Endodermal cell (in vitro differentiated cells): ENCODE data around the gene KCND2. TPM values are rescaled to one million over a fixed set of nuclear protein-coding genes. Genes with fewer than 3 reads are reported as not detected.

ENCODE experiments used
- DNase-seq: peaks from one replicate; pipeline ENCODE4 v3.0.0-alpha.2; 2017
- H3K27ac ChIP-seq: 2 replicates; pipeline ENCODE4 v1.5.1; 2013; ENCODE audit warnings: mild to moderate bottlenecking, low read depth, low read length, moderate library complexity
- H3K27me3 ChIP-seq: 2 replicates; pipeline ENCODE4 v1.6.1; 2013; ENCODE audit warnings: mild to moderate bottlenecking, low read length, moderate library complexity; ENCODE audit not compliant: insufficient read depth, control insufficient read depth, poor library complexity, severe bottlenecking
- H3K36me3 ChIP-seq: 2 replicates; pipeline ENCODE4 v1.7.0; 2013; ENCODE audit warnings: mild to moderate bottlenecking, low read length, moderate library complexity; ENCODE audit not compliant: control insufficient read depth, insufficient read depth
- H3K4me1 ChIP-seq: one replicate; pipeline ENCODE4 v1.7.0; 2013; ENCODE audit warnings: low read length; ENCODE audit not compliant: control insufficient read depth, insufficient read depth
- H3K4me3 ChIP-seq: 2 replicates; pipeline ENCODE4 v1.5.1; 2013; ENCODE audit warnings: mild to moderate bottlenecking, low read length, moderate library complexity
- H3K9ac ChIP-seq: 2 replicates; pipeline ENCODE4 v1.6.1; 2013; ENCODE audit warnings: mild to moderate bottlenecking, low read length, moderate library complexity; ENCODE audit not compliant: poor library complexity, severe bottlenecking; ENCODE audit errors: extremely low read depth
- H3K9me3 ChIP-seq: 2 replicates; pipeline ENCODE4 v1.6.1; 2013; ENCODE audit warnings: mild to moderate bottlenecking, low read length, moderate library complexity; ENCODE audit not compliant: control insufficient read depth
- H3K27ac Mint-ChIP-seq: 2 replicates; pipeline ENCODE4 v1.8.0; 2020; ENCODE audit warnings: mixed read lengths
- H3K27me3 Mint-ChIP-seq: 2 replicates; pipeline ENCODE4 v1.8.0; 2021; ENCODE audit warnings: mild to moderate bottlenecking, mixed read lengths; ENCODE audit not compliant: insufficient read depth
- H3K36me3 Mint-ChIP-seq: 2 replicates; pipeline ENCODE4 v1.8.0; 2020; ENCODE audit warnings: low read depth, mixed read lengths
- H3K4me1 Mint-ChIP-seq: 2 replicates; pipeline ENCODE4 v1.8.0; 2020; ENCODE audit warnings: mixed read lengths
- H3K4me3 Mint-ChIP-seq: 2 replicates; pipeline ENCODE4 v1.8.0; 2020; ENCODE audit warnings: mild to moderate bottlenecking, moderate library complexity, mixed read lengths
- H3K9me3 Mint-ChIP-seq: 2 replicates; pipeline ENCODE4 v1.8.0; 2020; ENCODE audit warnings: mild to moderate bottlenecking, mixed read lengths
- CTCF ChIP-seq: fragments of 200-600 bp; sonication (generic); conservative IDR thresholded peaks from 2 replicates; pipeline ENCODE4 v1.5.0; 2021; ENCODE audit warnings: antibody characterized with exemption, mild to moderate bottlenecking
- WGBS, 2 experiments: methylation state at CpG; one replicate each; pipeline versions ENCODE4 v1.1.5 to v1.1.7; 2013; ENCODE audit warnings: missing lambda C conversion rate in 2 of 2, mixed read lengths in 1 of 2; ENCODE audit not compliant: insufficient coverage in 1 of 2, insufficient read length in 1 of 2; 5-methylcytosine and 5-hydroxymethylcytosine counted together
- total RNA-seq, 2 donors: library from RNA; stranded (reverse); fragmentation: NEBNext Ultra II Directional in 1 of 2; extraction: Animal tissue kit (Norgen Biotek cat#: 25700) in 1 of 2; gene quantifications; 2 replicates in 1 of 2; 3 replicates in 1 of 2; pipeline ENCODE4 v1.2.1, GENCODE V29; 2021

The KCND2 gene
- total RNA-seq, 2 donors from 2014 or later, result 0.71 to 4.6 TPM

DNA sequence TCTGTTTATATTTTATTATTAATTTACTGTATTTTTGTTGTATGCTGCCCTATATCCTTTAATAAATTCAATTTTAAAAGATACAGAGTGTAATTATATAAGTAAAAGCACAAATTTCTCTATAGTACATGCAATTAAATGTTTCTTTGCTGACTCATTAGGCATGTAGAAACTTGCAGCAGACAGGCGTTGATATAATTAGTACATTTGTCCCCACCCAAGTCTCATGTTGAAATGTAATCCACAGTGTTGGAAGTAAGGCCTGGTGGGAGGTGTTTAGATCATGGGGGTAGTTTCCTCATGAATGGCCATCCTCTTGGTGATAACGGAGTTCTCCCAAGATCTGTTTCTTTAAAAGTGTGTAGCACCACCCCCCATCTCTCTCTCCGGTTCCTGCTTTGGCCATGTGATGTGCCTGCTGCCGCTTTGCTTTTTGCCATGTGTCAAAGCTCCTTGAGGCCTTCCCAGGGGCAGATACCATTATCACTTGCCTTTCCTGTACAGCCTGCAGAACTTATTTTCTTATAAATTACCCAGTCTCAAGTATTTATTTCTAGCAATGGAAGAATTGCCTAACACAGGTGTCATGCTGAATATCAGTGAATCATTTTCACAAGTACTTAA, 521.2 kb downstream of the KCND2 start:
- Histone ChIP-seq H3K27ac (no peak overlapping the region), H3K36me3 (peaks cover 50% of the 10 kb centered on the region), H3K27me3 (no peaks in the 10 kb centered on the region), H3K9me3 (peaks cover 16% of the 10 kb centered on the region), H3K4me3 (no peak overlapping the region), H3K9ac (no peak overlapping the region), H3K4me1 (peaks cover 11% of the 10 kb centered on the region)
- 83 to 89% methylated on average over 2 to 4 of the region's 4 CpGs for WGBS, 2 experiments
- no peak overlapping the region for H3K4me3 Mint-ChIP-seq
- no peak for DNase-seq
- peaks cover 38% of the 10 kb centered on the region for H3K36me3 Mint-ChIP-seq
- H3K27ac Mint-ChIP-seq, result no peak overlapping the region
- H3K27me3 Mint-ChIP-seq, result no peaks in the 10 kb centered on the region
- H3K9me3 Mint-ChIP-seq, result peaks cover 15% of the 10 kb centered on the region
- TF ChIP-seq CTCF, result no peak
- H3K4me1 Mint-ChIP-seq, result peaks cover 31% of the 10 kb centered on the region

GRCh38 chr7:120797026-120797645, 524.2 kb downstream of the KCND2 start:
- H3K36me3 ChIP-seq, result peaks cover 40% of the 10 kb centered on the region
- Mint-ChIP-seq H3K36me3 (peaks cover 39% of the 10 kb centered on the region), H3K9me3 (peaks cover 15% of the 10 kb centered on the region), H3K4me3 (no peak overlapping the region), H3K27me3 (no peaks in the 10 kb centered on the region), H3K4me1 (peaks cover 27% of the 10 kb centered on the region), H3K27ac (no peak overlapping the region)
- TF ChIP-seq CTCF, result no peak
- peaks cover 16% of the 10 kb centered on the region for H3K9me3 ChIP-seq
- no peak overlapping the region for H3K9ac ChIP-seq
- no peaks in the 10 kb centered on the region for H3K27me3 ChIP-seq
- no peak overlapping the region for H3K27ac ChIP-seq
- WGBS, 2 experiments, result 92 to 97% methylated on average over 5 to 7 of the region's 7 CpGs
- H3K4me1 ChIP-seq, result peaks cover 9% of the 10 kb centered on the region
- peak overlapping the region; percentile 6 for H3K4me3 ChIP-seq
- DNase-seq, result no peak

DNA sequence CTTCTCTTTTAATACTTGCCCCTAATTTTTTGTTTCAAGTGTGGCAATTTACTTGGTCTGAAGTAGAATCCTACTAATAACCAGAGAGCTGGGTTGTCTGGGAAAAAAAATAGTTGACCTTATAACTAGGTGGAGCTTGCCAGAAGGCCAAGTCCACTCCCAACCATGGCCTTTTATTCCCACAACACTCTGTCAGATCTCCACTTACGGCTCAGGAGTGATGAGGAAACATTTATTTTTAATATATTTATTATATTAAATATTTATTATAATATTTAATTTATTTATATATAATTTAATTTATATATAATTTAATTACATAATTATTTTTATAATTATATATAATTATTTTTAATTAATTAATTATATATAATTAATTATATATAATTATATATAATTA, 526.2 kb downstream of the KCND2 start:
- no CpG with 5 or more reads among the region's 1 CpG for WGBS, 2 experiments
- no peak for TF ChIP-seq CTCF
- no peak overlapping the region for H3K4me3 Mint-ChIP-seq
- no peak overlapping the region for H3K27ac ChIP-seq
- no peak overlapping the region for H3K9ac ChIP-seq
- H3K27me3 Mint-ChIP-seq, result no peaks in the 10 kb centered on the region
- H3K4me1 ChIP-seq, result peaks cover 8% of the 10 kb centered on the region
- peaks cover 35% of the 10 kb centered on the region for H3K36me3 Mint-ChIP-seq
- H3K4me3 ChIP-seq, result no peak overlapping the region
- H3K36me3 ChIP-seq, result peaks cover 49% of the 10 kb centered on the region
- H3K9me3 Mint-ChIP-seq, result peaks cover 15% of the 10 kb centered on the region
- no peak for DNase-seq
- no peaks in the 10 kb centered on the region for H3K27me3 ChIP-seq
- no peak overlapping the region for H3K27ac Mint-ChIP-seq
- H3K4me1 Mint-ChIP-seq, result peaks cover 18% of the 10 kb centered on the region
- peaks cover 16% of the 10 kb centered on the region for H3K9me3 ChIP-seq
